H9 (cell line): ENCODE results near the gene THRAP3. TPM values are rescaled to one million over a fixed set of nuclear protein-coding genes. Genes with fewer than 3 reads are reported as not detected.
A peak's percentile ranks its signal among the peaks of the same experiment; 100 is the strongest.

Source experiments
- DNase-seq: peaks from one replicate; pipeline ENCODE4 v3.0.0-alpha.2; 2017
- H2AFZ ChIP-seq: one replicate; pipeline ENCODE4 v1.6.1; 2013; ENCODE audit warnings: mild to moderate bottlenecking, low read length, control low read depth, moderate library complexity
- H2AK5ac ChIP-seq: 2 replicates; pipeline ENCODE4 v1.6.1; 2013; ENCODE audit warnings: low read length, control low read depth, mixed read lengths; ENCODE audit not compliant: insufficient read length
- H2BK120ac ChIP-seq: one replicate; pipeline ENCODE4 v1.6.1; 2013; ENCODE audit warnings: low read depth, mild to moderate bottlenecking, low read length, control low read depth, inconsistent platforms; ENCODE audit not compliant: poor library complexity, severe bottlenecking
- H2BK12ac ChIP-seq: 2 replicates; pipeline ENCODE4 v1.6.1; 2013; ENCODE audit warnings: low read length, control low read depth, mixed read lengths, low read depth; ENCODE audit not compliant: insufficient read length
- H2BK15ac ChIP-seq: 2 replicates; pipeline ENCODE4 v1.6.1; 2013; ENCODE audit warnings: low read depth, low read length, control low read depth
- H2BK20ac ChIP-seq: one replicate; pipeline ENCODE4 v1.6.1; 2013; ENCODE audit warnings: low read depth, mild to moderate bottlenecking, low read length, control low read depth, inconsistent platforms; ENCODE audit not compliant: poor library complexity, severe bottlenecking
- H2BK5ac ChIP-seq: 2 replicates; pipeline ENCODE4 v1.6.1; 2013; ENCODE audit warnings: low read length, control low read depth, mixed read lengths; ENCODE audit not compliant: insufficient read length
- H3K14ac ChIP-seq: 2 replicates; pipeline ENCODE4 v1.6.1; 2013; ENCODE audit warnings: low read length, control low read depth; ENCODE audit not compliant: insufficient read depth
- H3K18ac ChIP-seq: 2 replicates; pipeline ENCODE4 v1.6.1; 2013; ENCODE audit warnings: low read depth, mild to moderate bottlenecking, mixed read lengths, low read length, control low read depth; ENCODE audit not compliant: insufficient read length
- H3K23ac ChIP-seq: 2 replicates; pipeline ENCODE4 v1.6.1; 2013; ENCODE audit warnings: low read length, control low read depth, mixed read lengths, low read depth; ENCODE audit not compliant: insufficient read length
- H3K23me2 ChIP-seq: 2 replicates; pipeline ENCODE4 v1.6.1; 2013; ENCODE audit warnings: low read depth, mild to moderate bottlenecking, mixed read lengths, low read length, control low read depth; ENCODE audit not compliant: insufficient read length, poor library complexity, severe bottlenecking
- H3K27ac ChIP-seq: 2 replicates; pipeline ENCODE4 v1.5.1; 2013; ENCODE audit warnings: low read length, control low read depth, mixed read lengths, low read depth; ENCODE audit not compliant: insufficient read length
- H3K27me3 ChIP-seq: 2 replicates; pipeline ENCODE4 v1.6.1; 2013; ENCODE audit warnings: low read length, control low read depth, inconsistent platforms; ENCODE audit not compliant: insufficient read depth
- H3K4ac ChIP-seq: 2 replicates; pipeline ENCODE4 v1.6.1; 2013; ENCODE audit warnings: low read depth, mild to moderate bottlenecking, control low read depth, inconsistent platforms, low read length, moderate library complexity
- H3K4me1 ChIP-seq: 2 replicates; pipeline ENCODE4 v1.6.1; 2013; ENCODE audit warnings: low read length, control low read depth, inconsistent platforms; ENCODE audit not compliant: insufficient read depth
- H3K4me2 ChIP-seq: 2 replicates; pipeline ENCODE4 v1.6.1; 2013; ENCODE audit warnings: low read length, control low read depth, mixed read lengths; ENCODE audit not compliant: insufficient read length, insufficient read depth
- H3K56ac ChIP-seq: 2 replicates; pipeline ENCODE4 v1.6.1; 2013; ENCODE audit warnings: low read depth, mild to moderate bottlenecking, mixed read lengths, low read length, control low read depth; ENCODE audit not compliant: insufficient read length
- H3K79me1 ChIP-seq: 2 replicates; pipeline ENCODE4 v1.6.1; 2013; ENCODE audit warnings: low read depth, mild to moderate bottlenecking, moderate library complexity, low read length, control low read depth, inconsistent platforms; ENCODE audit not compliant: insufficient read depth, poor library complexity, severe bottlenecking
- H3K79me2 ChIP-seq: 2 replicates; pipeline ENCODE4 v1.6.1; 2013; ENCODE audit warnings: low read length, control low read depth, inconsistent platforms; ENCODE audit not compliant: insufficient read depth
- H3K9ac ChIP-seq: 2 replicates; pipeline ENCODE4 v1.6.1; 2013; ENCODE audit warnings: low read length, control low read depth, mixed read lengths; ENCODE audit not compliant: insufficient read length; ENCODE audit errors: extremely low read depth
- H3K9me3 ChIP-seq: one replicate; pipeline ENCODE4 v1.6.1; 2013; ENCODE audit warnings: low read depth, low read length, inconsistent platforms; ENCODE audit not compliant: control insufficient read depth
- H3T11ph ChIP-seq: one replicate; pipeline ENCODE4 v1.6.1; 2013; ENCODE audit warnings: mild to moderate bottlenecking, low read length, control low read depth, inconsistent platforms
- H4K20me1 ChIP-seq: one replicate; pipeline ENCODE4 v1.6.1; 2013; ENCODE audit not compliant: control insufficient read depth, insufficient read length, insufficient read depth
- H4K5ac ChIP-seq: 2 replicates; pipeline ENCODE4 v1.6.1; 2013; ENCODE audit warnings: low read depth, mild to moderate bottlenecking, mixed read lengths, low read length, control low read depth; ENCODE audit not compliant: insufficient read length
- H4K8ac ChIP-seq: replicated peaks from 2 replicates; pipeline ENCODE4 v1.6.1; 2013; ENCODE audit warnings: low read length, control low read depth, mixed read lengths, low read depth; ENCODE audit not compliant: insufficient read length
- H4K91ac ChIP-seq: 2 replicates; pipeline ENCODE4 v1.6.1; 2013; ENCODE audit warnings: low read depth, mild to moderate bottlenecking, moderate library complexity, mixed read lengths, low read length, control low read depth; ENCODE audit not compliant: insufficient read length
- H3K27ac Mint-ChIP-seq, 3 experiments: 2 replicates in 2 of 3; 3 replicates in 1 of 3; pipeline ENCODE4 v1.8.0; 2020 to 2021; ENCODE audit warnings: mixed read lengths in 3 of 3, mild to moderate bottlenecking in 1 of 3, moderate library complexity in 1 of 3
- H3K27me3 Mint-ChIP-seq: 2 replicates; pipeline ENCODE4 v1.8.0; 2021; ENCODE audit warnings: low read depth, mild to moderate bottlenecking, moderate library complexity, mixed read lengths
- H3K36me3 Mint-ChIP-seq, 3 experiments: 2 replicates in 2 of 3; 3 replicates in 1 of 3; pipeline ENCODE4 v1.8.0; 2020 to 2021; ENCODE audit warnings: low read depth in 3 of 3, mixed read lengths in 3 of 3; ENCODE audit not compliant: insufficient read depth in 1 of 3
- H3K4me1 Mint-ChIP-seq, 2 experiments: 2 replicates each; pipeline ENCODE4 v1.8.0; 2020; ENCODE audit warnings: mixed read lengths in 2 of 2
- H3K4me3 Mint-ChIP-seq, 2 experiments: 2 replicates in 1 of 2; 3 replicates in 1 of 2; pipeline ENCODE4 v1.8.0; 2020 to 2021; ENCODE audit warnings: mild to moderate bottlenecking in 2 of 2, mixed read lengths in 2 of 2, moderate library complexity in 1 of 2
- H3K9me3 Mint-ChIP-seq, 2 experiments: 2 replicates in 1 of 2; 3 replicates in 1 of 2; pipeline ENCODE4 v1.8.0; 2020; ENCODE audit warnings: mild to moderate bottlenecking in 2 of 2, mixed read lengths in 2 of 2, moderate library complexity in 1 of 2
- CTCF ChIP-seq: fragments of 200-600 bp; sonication (generic); conservative IDR thresholded peaks from 3 replicates; pipeline ENCODE4 v1.8.0; 2021; ENCODE audit warnings: antibody characterized with exemption, mild to moderate bottlenecking
- WGBS: extraction: QIAGEN DNeasy Blood & Tissue Kit; methylation state at CpG from one replicate; pipeline ENCODE4 v1.1.7; 2013; ENCODE audit warnings: missing lambda C conversion rate, low lambda C conversion rate, mixed read lengths; ENCODE audit not compliant: insufficient read length; ENCODE audit errors: extremely low coverage; 5-methylcytosine and 5-hydroxymethylcytosine counted together
- total RNA-seq: library from RNA; stranded (reverse); gene quantifications from 2 replicates; pipeline ENCODE4 v1.2.1, GENCODE V29; 2021

Gene THRAP3
- total RNA-seq, 1 experiment from 2014 or later: 186 TPM

GRCh38 chr1:36295390-36295789 is 71.1 kb downstream of the THRAP3 start:
- Histone ChIP-seq H4K5ac (no peak overlapping the region), H3K4me1 (no peaks in the 10 kb centered on the region), H3K9me3 (no peaks in the 10 kb centered on the region), H3K27ac (no peak overlapping the region), H4K91ac (no peak overlapping the region), H3K56ac (no peak overlapping the region), H3K18ac (no peak overlapping the region), H2BK12ac (no peak overlapping the region), H2BK5ac (no peak overlapping the region), H2BK15ac (no peak overlapping the region), H3K27me3 (no peaks in the 10 kb centered on the region), H4K20me1 (no peaks in the 10 kb centered on the region), H2AK5ac (no peak overlapping the region), H3K79me1 (no peaks in the 10 kb centered on the region), H3K79me2 (no peaks in the 10 kb centered on the region), H3K23ac (no peak overlapping the region), H3K9ac (no peak overlapping the region), H3K4ac (no peak overlapping the region), H2AFZ (no peak overlapping the region), H4K8ac (no peak overlapping the region), H3K4me2 (no peak overlapping the region), H2BK120ac (no peak overlapping the region), H3T11ph (no peak overlapping the region), H3K23me2 (no peaks in the 10 kb centered on the region), H3K14ac (no peak overlapping the region), H2BK20ac (no peak overlapping the region)
- TF ChIP-seq CTCF: no peak
- H3K9me3 Mint-ChIP-seq: no peaks in the 10 kb centered on the region
- WGBS: no CpG with 5 or more reads among the region's 2 CpGs
- H3K4me3 Mint-ChIP-seq: no peak overlapping the region
- H3K27me3 Mint-ChIP-seq: no peaks in the 10 kb centered on the region
- DNase-seq: no peak
- H3K36me3 Mint-ChIP-seq: peaks cover 43 to 90% (median 81%) of the 10 kb centered on the region in 3 experiments; a peak in 6 of 7 replicates
- peaks cover 0 to 3% of the 10 kb centered on the region in 2 experiments; a peak in 2 of 4 replicates for H3K4me1 Mint-ChIP-seq
- H3K27ac Mint-ChIP-seq: peak overlapping the region in 2 of 3 experiments; percentile 29 to 56; a peak in 2 of 7 replicates
